ENCODE data around the gene FRAT2.

DNA sequence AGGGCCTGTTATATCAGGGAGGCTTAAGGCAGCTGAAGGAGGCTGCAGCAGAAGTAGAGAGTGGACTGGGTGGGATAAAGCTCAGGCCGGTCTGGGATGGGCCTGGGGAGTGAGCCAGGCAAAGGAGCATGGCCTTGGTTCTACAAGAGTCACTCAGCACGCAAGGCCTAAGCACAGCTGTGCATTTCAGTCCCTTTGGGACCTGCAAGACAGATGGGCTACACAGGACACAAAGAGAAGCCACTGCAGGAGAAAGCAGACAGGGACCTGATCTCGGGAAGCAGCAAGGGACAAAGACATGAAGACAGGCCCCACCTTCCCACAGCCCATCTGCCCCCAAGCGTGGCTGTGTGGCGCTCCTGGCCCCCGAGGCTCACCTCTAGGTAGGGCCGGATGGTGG lies 37.2 kb upstream of the FRAT2 start:
- TF ChIP-seq, protein P1, sequence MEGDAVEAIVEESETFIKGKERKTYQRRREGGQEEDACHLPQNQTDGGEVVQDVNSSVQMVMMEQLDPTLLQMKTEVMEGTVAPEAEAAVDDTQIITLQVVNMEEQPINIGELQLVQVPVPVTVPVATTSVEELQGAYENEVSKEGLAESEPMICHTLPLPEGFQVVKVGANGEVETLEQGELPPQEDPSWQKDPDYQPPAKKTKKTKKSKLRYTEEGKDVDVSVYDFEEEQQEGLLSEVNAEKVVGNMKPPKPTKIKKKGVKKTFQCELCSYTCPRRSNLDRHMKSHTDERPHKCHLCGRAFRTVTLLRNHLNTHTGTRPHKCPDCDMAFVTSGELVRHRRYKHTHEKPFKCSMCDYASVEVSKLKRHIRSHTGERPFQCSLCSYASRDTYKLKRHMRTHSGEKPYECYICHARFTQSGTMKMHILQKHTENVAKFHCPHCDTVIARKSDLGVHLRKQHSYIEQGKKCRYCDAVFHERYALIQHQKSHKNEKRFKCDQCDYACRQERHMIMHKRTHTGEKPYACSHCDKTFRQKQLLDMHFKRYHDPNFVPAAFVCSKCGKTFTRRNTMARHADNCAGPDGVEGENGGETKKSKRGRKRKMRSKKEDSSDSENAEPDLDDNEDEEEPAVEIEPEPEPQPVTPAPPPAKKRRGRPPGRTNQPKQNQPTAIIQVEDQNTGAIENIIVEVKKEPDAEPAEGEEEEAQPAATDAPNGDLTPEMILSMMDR (conservative IDR thresholded peaks at IDR 0.05; ENCODE audit: low read length): no peak
- TF ChIP-seq EZH2phosphoT487 (IDR thresholded peaks at IDR 0.05; ENCODE audit: borderline replicate concordance): no peak
